SH-SY5Y (cell line): ENCODE data around the gene SCN5A.

ENCODE experiments used
- GATA2 ChIP-seq: IDR thresholded peaks from 2 replicates; pipeline ENCODE4 v1.6.1; 2011; ENCODE audit warnings: mild to moderate bottlenecking, low read depth, low read length
- GATA3 ChIP-seq: IDR thresholded peaks from 2 replicates; pipeline ENCODE4 v1.6.1; 2011; ENCODE audit warnings: low read depth, mild to moderate bottlenecking, low read length, moderate library complexity

DNA sequence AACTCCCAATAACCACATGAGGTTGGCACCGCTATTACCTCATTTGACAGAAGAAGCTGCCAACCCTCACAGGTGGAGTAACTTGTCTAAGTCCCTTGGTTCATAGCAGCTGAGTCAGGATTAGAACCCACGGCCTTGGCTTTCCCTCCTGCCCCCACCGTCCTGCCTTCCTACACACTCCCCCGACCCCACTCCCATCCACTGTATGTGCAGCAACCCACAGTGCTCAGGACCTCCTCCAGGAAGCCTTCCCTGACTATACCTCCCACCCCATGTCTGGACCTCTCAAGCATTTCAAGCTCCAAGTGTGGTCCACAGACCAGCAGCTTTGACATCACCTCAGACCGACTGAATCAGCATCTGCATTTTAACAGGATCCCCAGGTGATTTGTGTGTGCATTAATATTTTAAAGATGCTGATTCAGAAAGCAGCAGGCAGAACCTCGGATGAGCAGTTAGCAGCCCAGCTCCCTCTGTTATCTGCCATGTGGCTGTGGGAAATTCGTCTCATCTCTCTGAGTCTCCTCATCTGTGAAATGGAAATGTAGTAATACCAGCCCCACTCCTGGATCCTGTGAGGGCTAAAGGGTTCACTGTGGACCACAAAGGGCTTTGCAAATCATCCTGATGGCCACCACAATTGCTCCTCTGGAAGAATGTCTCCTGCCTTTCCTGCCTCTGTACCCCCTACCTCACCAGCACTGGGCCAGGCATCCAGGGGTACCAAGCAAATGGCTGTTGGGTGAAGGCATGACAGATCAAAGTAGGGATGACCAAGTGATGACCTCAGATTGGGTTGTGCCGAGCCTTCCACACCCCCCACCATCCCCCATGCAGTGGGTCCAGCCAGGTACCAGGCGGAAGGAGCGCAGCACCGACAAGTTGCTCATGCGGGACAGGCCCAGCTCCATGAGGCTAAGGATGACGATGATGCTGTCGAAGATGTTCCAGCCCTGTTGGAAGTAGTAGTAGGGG is 62.7 kb downstream of the SCN5A start:
- TF ChIP-seq GATA2 (no peak), GATA3 (no peak)
